GM12801 (cell line): ENCODE results near the gene RIMS1.

Source experiments
- TF ChIP-seq, protein P1 (sequence below): IDR thresholded peaks from one replicate; pipeline ENCODE4 v1.5.1; 2011; ENCODE audit warnings: control low read depth; ENCODE audit not compliant: insufficient read length; ENCODE audit errors: extremely low read depth

The RIMS1 gene

GRCh38 chr6:72365773-72366172, 479.4 kb downstream of the RIMS1 start:
- TF ChIP-seq, protein P1, sequence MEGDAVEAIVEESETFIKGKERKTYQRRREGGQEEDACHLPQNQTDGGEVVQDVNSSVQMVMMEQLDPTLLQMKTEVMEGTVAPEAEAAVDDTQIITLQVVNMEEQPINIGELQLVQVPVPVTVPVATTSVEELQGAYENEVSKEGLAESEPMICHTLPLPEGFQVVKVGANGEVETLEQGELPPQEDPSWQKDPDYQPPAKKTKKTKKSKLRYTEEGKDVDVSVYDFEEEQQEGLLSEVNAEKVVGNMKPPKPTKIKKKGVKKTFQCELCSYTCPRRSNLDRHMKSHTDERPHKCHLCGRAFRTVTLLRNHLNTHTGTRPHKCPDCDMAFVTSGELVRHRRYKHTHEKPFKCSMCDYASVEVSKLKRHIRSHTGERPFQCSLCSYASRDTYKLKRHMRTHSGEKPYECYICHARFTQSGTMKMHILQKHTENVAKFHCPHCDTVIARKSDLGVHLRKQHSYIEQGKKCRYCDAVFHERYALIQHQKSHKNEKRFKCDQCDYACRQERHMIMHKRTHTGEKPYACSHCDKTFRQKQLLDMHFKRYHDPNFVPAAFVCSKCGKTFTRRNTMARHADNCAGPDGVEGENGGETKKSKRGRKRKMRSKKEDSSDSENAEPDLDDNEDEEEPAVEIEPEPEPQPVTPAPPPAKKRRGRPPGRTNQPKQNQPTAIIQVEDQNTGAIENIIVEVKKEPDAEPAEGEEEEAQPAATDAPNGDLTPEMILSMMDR: no peak

GRCh38 chr6:72367439-72367838, 481.1 kb downstream of the RIMS1 start:
- TF ChIP-seq, protein P1: no peak

- TF ChIP-seq, protein P1: no peak
Measured at GRCh38 chr6:72371473-72371872, 485.1 kb downstream of the RIMS1 start.

- TF ChIP-seq, protein P1: no peak
Measured at GRCh38 chr6:72374172-72374571, 487.8 kb downstream of the RIMS1 start.

- TF ChIP-seq, protein P1: no peak
Measured at GRCh38 chr6:72374857-72375256, 488.5 kb downstream of the RIMS1 start.

DNA sequence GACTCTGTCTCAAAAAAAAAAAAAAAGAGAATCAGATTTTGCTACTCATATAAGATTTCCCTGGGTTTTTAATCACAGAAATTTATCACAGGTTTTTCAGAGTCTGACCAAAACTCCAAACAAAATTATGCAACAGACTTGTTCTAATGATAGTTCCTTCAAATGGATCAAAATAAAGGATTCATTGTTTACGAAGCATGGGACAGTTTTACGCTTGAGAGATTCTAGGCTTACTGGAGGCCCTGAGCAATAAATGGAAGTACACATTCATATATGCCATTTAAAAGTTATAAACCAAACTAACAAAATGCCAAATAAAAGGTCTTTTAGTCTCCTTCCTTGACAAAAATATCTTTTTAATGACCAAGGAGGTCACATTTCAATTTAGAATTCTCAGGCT, 490.4 kb downstream of the RIMS1 start:
- TF ChIP-seq, protein P1: no peak

- TF ChIP-seq, protein P1: no peak
Measured at GRCh38 chr6:72381076-72381475, 494.7 kb downstream of the RIMS1 start.
